ENCODE results near the gene SLC16A8.
A peak's percentile ranks its signal among the peaks of the same experiment; 100 is the strongest.
"Not testable (repeated sequence)": the region's sequence is repeated elsewhere in the genome, so short reads cannot be mapped to it uniquely, and the experiment has no call there.

The SLC16A8 gene

GRCh38 chr22:38083931-38084631, at the start of gene SLC16A8:
TSS of gene SLC16A8 (minus strand) at chr22:38084184. CDS start at chr22:38082873, 1,311 bp downstream.
- no peak for DNase-seq

GRCh38 chr22:38133331-38133730, 49.3 kb upstream of the SLC16A8 start:
- DNase-seq, result no peak

- DNase-seq, result no peak
Observed at GRCh38 chr22:38132794-38133193, 48.8 kb upstream of the SLC16A8 start.

GRCh38 chr22:38132136-38132535, 48.2 kb upstream of the SLC16A8 start:
- DNase-seq, result no peak

GRCh38 chr22:38131399-38131798, 47.4 kb upstream of the SLC16A8 start:
- no peak for DNase-seq

- no peak for DNase-seq
Observed at GRCh38 chr22:38129856-38130255, 45.9 kb upstream of the SLC16A8 start.

GRCh38 chr22:38129021-38129420, 45.0 kb upstream of the SLC16A8 start:
- no peak for DNase-seq

GRCh38 chr22:38127869-38128268, 43.9 kb upstream of the SLC16A8 start:
- DNase-seq, result no peak

- DNase-seq, result no peak
Observed at GRCh38 chr22:38126928-38127668, 43.1 kb upstream of the SLC16A8 start.

GRCh38 chr22:38125751-38126201, 41.8 kb upstream of the SLC16A8 start:
- DNase-seq, result no peak

- DNase-seq, result no peak
Observed at GRCh38 chr22:38125038-38125610, 41.1 kb upstream of the SLC16A8 start.

- DNase-seq, result no peak
Observed at GRCh38 chr22:38124236-38124974, 40.4 kb upstream of the SLC16A8 start.

- no peak for DNase-seq
Observed at GRCh38 chr22:38122616-38123015, 38.6 kb upstream of the SLC16A8 start.

GRCh38 chr22:38120359-38121110, 36.6 kb upstream of the SLC16A8 start:
- DNase-seq, result no peak

GRCh38 chr22:38118747-38119146, 34.8 kb upstream of the SLC16A8 start:
- DNase-seq, result not testable (repeated sequence)

- DNase-seq, result no peak
Observed at GRCh38 chr22:38118182-38118581, 34.2 kb upstream of the SLC16A8 start.

- not testable (repeated sequence) for DNase-seq
Observed at GRCh38 chr22:38117556-38117955, 33.6 kb upstream of the SLC16A8 start.

- DNase-seq, result no peak
Observed at GRCh38 chr22:38115423-38116205, 31.6 kb upstream of the SLC16A8 start.

- peak; percentile 73 for DNase-seq
Observed at GRCh38 chr22:38114484-38115398, 30.8 kb upstream of the SLC16A8 start.

- DNase-seq, result no peak
Observed at GRCh38 chr22:38112381-38112780, 28.4 kb upstream of the SLC16A8 start.

Data from activated CD4-positive, alpha-beta T cell treated with anti-CD3 and anti-CD28 coated beads, Interleukin-2, amount 50 U/mL, for 1 hour (primary cell).